ENCODE measurements around the gene TNFAIP6.
"Not testable (repeated sequence)": the region's sequence is repeated elsewhere in the genome, so short reads cannot be mapped to it uniquely, and the experiment has no call there.

Gene TNFAIP6

GRCh38 chr2:151357359-151357758, at the start of gene TNFAIP6:
TNFAIP6 (plus strand) TSS chr2:151357592; CDS start chr2:151357667, 75 bp downstream.
- peak; percentile 88 for ATAC-seq
- TF ChIP-seq TCF4 (CRISPR knock-in tag; IDR thresholded peaks at IDR 0.05; ENCODE audit: borderline replicate concordance), result peak; percentile 62; the same call in 1 of the 2 replicates
- TF ChIP-seq RARB (CRISPR knock-in tag; IDR thresholded peaks at IDR 0.05), result no peak
- TF ChIP-seq ZC3H10 (CRISPR knock-in tag; IDR thresholded peaks at IDR 0.05), result no peak
- no peak for TF ChIP-seq ZNF70 (CRISPR knock-in tag; IDR thresholded peaks at IDR 0.05)
- TF ChIP-seq CREB5 (CRISPR knock-in tag; IDR thresholded peaks at IDR 0.05; ENCODE audit: low read depth), result no peak
- TF ChIP-seq POU6F1 (CRISPR knock-in tag; IDR thresholded peaks at IDR 0.05; ENCODE audit: borderline replicate concordance, low read depth), result no peak

GRCh38 chr2:151310313-151310712, 47.1 kb upstream of the TNFAIP6 start:
- ATAC-seq, result not testable (repeated sequence)

GRCh38 chr2:151312440-151312839, 45.0 kb upstream of the TNFAIP6 start:
- not testable (repeated sequence) for ATAC-seq

- TF ChIP-seq ZNF70 (CRISPR knock-in tag; IDR thresholded peaks at IDR 0.05), result no peak
- TF ChIP-seq TSHZ2 (CRISPR knock-in tag; IDR thresholded peaks at IDR 0.05), result no peak
- TF ChIP-seq ZNF565 (CRISPR knock-in tag; conservative IDR thresholded peaks at IDR 0.05; ENCODE audit: low read depth), result no peak
- TF ChIP-seq TCF4 (CRISPR knock-in tag; IDR thresholded peaks at IDR 0.05; ENCODE audit: borderline replicate concordance), result no peak
- no peak for TF ChIP-seq PATZ1 (CRISPR knock-in tag; IDR thresholded peaks at IDR 0.05; ENCODE audit: borderline replicate concordance)
- no peak for TF ChIP-seq RARB (CRISPR knock-in tag; IDR thresholded peaks at IDR 0.05)
- TF ChIP-seq ISL1 (CRISPR knock-in tag; IDR thresholded peaks at IDR 0.05), result no peak
- no peak for ATAC-seq
Measured at GRCh38 chr2:151315381-151315903, 42.0 kb upstream of the TNFAIP6 start.

- no peak for ATAC-seq
- TF ChIP-seq ARNTL (CRISPR knock-in tag; IDR thresholded peaks at IDR 0.05; ENCODE audit: borderline replicate concordance, low read depth), result no peak
- no peak for TF ChIP-seq ZNF70 (CRISPR knock-in tag; IDR thresholded peaks at IDR 0.05)
- TF ChIP-seq ZFP3 (CRISPR knock-in tag; IDR thresholded peaks at IDR 0.05), result no peak
- TF ChIP-seq OSR1 (CRISPR knock-in tag; IDR thresholded peaks at IDR 0.05), result no peak
- TF ChIP-seq ESRRG (CRISPR knock-in tag; IDR thresholded peaks at IDR 0.05), result no peak
- TF ChIP-seq BACH2 (CRISPR knock-in tag; IDR thresholded peaks at IDR 0.05; ENCODE audit: borderline replicate concordance), result no peak
- TF ChIP-seq ZNF8 (CRISPR knock-in tag; IDR thresholded peaks at IDR 0.05), result no peak
- no peak for TF ChIP-seq GLIS3 (CRISPR knock-in tag; IDR thresholded peaks at IDR 0.05)
- no peak for TF ChIP-seq TCF4 (CRISPR knock-in tag; IDR thresholded peaks at IDR 0.05; ENCODE audit: borderline replicate concordance)
- no peak for TF ChIP-seq ISL1 (CRISPR knock-in tag; IDR thresholded peaks at IDR 0.05)
- TF ChIP-seq RARB (CRISPR knock-in tag; IDR thresholded peaks at IDR 0.05), result no peak
- no peak for TF ChIP-seq SNAI2 (CRISPR knock-in tag; IDR thresholded peaks at IDR 0.05)
- TF ChIP-seq CSRNP3 (CRISPR knock-in tag; IDR thresholded peaks at IDR 0.05), result no peak
Measured at GRCh38 chr2:151325581-151326095, 31.8 kb upstream of the TNFAIP6 start.
